ENCODE data around the gene RAB5A. TPM values are rescaled to one million over a fixed set of nuclear protein-coding genes. Genes with fewer than 3 reads are reported as not detected.
"Not testable (repeated sequence)": the region's sequence is repeated elsewhere in the genome, so short reads cannot be mapped to it uniquely, and the experiment has no call there.

RAB5A gene
- total RNA-seq (2014; rRNA removed; shearing (Covaris generic)), result 44.7 and 66.5 TPM in 2 replicates
- polyA plus RNA-seq (2015; cell fraction: cytosol; rRNA removed), result 49.9 and 73.8 TPM in 2 replicates
- polyA plus RNA-seq (2015; cell fraction: nucleus; rRNA removed), result 44.1 and 47.7 TPM in 2 replicates

DNA sequence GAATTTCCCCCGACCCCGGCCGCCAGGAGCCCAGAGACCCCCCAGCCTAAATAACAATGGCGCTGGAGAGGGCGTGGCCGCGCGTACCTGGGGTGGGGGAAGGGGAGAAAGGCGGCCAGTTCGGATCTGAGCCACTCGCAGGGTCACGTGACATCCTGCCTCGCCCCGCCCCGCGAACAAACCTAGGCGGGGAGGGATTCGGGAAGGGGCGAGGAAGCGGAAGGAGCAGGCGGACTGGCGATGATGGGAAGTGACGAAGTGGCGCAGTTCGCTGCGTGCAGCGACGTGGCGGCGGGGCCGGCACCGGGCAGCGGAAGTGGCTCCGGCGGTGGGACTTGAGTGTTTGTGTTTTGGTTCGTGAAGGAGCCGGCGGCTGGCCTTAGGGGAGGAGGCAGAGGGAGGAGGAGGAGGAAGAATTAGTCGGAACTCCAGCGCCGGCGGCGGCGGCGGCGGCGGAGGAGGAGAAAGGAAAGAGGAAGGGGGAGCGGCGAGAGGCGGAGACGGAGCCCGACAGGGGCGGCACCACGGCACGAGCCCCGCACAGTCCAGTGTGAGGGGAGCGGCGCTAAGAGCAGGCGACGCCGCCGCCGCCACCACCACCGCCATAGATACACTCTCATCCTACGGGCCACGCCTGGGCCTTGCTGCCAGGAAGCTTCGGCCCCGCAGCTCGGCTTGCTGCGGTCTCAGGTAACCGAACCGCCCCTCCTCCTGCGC is at the start of gene RAB5A:
Gene RAB5A, plus strand, starts transcription at position 266 of the 717 bp plus-strand sequence. CDS start 3,802 bp downstream, outside the sequence.
- peak; percentile 99 for DNase-seq (ENCODE audit: low read depth)

DNA sequence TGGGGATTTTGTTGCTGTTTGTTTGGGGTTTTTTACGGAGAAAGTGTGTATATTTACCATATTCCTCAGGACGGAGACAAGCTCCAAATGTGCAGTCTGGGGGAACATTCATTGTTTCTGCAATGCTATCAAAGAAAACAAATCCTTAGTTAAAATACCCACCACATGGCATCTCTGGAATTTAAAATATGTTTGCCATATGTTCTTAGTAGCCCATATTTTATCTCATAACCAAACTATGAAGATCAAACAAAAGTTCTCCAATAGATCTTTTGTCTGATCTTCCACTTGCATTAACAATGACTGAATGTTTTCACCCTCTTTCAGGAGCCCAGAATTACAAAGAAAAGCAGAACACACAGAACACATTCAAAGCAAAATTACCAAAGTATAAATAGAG is 48.2 kb upstream of the RAB5A start:
- peak; percentile 27 for DNase-seq (ENCODE audit: low read depth)

DNA sequence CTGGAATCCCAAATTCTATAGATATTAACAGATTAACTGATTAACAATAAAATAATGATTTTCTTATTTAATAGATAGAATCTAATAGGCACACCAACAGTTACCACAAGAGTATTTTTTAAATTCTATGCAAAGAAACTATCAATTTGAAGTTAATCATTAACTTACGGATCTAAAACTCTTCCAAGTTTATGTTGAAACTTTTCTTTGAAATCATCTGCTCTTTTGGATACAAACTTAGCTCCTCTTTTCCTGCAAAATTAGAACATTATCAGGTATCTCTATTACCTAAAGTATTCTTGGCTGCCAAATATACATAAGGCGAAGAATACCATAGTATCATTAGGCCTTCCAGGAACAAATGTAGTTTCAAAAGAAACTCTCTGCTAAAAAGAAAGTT is 47.6 kb upstream of the RAB5A start:
- DNase-seq (ENCODE audit: low read depth), result no peak

DNA sequence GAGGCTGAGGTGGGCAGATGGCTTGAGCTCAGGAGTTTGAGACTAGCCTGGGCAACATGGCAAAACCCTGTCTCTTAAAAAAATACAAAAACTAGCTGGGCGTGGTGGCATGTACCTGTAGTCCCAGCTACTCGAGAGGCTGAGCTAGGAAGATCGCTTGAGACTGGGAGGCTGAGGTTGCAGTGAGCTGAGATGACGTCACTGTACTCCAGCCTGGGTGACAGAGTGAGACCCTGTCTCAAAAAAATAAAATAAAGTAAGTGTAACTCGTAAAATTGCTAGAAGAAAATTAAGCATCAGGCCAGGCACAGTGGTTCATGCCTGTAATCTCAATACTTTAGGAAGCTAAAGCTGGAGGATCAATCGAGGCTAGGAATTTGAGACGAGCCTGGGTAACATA is 47.1 kb upstream of the RAB5A start:
- not testable (repeated sequence) for DNase-seq (ENCODE audit: low read depth)

DNA sequence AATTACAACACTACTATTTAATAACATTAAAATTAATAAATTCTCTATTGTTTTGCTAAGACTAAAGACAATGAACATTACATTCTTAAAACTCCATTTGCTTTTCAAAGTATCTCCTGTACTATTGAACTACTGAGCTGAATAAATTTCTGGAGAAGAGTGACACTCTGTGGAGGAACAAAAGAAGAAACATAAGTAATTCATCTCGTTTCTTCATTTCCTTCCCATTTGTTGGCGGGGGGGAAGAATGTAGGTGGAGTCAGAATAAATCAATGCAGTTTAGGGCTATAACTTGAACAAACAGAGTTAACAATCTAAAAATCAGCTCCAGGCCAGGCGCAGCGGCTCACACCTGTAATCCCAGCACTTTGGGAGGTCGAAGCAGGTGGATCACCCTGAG is 45.6 kb upstream of the RAB5A start:
- no peak for DNase-seq (ENCODE audit: low read depth)

DNA sequence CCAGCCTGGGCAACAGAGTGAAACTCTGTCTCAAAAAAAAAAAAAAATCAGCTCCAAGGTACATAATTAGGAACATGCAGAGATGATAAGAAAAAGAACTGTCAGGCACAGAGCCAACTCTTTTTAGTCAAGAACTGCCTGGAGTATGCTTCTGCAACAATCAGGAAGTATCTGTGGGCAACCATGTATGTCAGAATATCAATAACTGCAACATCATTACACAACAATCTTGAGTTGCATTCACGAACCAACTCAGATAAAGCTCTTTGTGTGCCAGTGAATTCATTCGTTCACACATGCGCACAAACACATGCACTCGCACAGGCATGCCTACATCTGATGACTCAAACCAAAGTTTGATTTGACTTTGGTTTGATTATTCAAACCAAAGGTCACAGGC is 45.0 kb upstream of the RAB5A start:
- DNase-seq (ENCODE audit: low read depth), result no peak

GRCh38 chr3:19903649-19904048 is 43.2 kb upstream of the RAB5A start:
- DNase-seq (ENCODE audit: low read depth), result no peak

DNA sequence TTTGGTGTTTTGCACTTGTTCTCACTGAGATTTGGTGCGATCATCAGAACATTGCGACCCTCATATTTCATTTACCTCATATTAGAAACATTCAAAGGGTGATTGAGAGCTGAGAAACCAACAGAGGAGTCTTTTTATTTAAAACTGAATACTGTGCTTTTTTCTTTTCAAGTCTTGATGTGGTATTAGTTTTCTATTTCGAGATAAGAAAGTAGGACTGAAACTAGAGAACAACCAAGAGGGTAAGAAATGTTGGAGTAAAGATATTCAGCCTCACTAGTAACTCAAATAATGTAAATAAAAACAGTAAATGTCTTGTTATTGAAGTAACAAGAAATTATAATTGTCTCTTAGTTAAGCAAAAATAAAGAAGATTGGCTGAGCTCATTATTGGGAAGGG is 39.4 kb upstream of the RAB5A start:
- DNase-seq (ENCODE audit: low read depth), result no peak

- DNase-seq (ENCODE audit: low read depth), result no peak
Measured at GRCh38 chr3:19911452-19911851, 35.4 kb upstream of the RAB5A start.

GRCh38 chr3:19917167-19917566 is 29.7 kb upstream of the RAB5A start:
- no peak for DNase-seq (ENCODE audit: low read depth)

- DNase-seq (ENCODE audit: low read depth), result no peak
Measured at GRCh38 chr3:19920401-19921080, 26.4 kb upstream of the RAB5A start.

DNA sequence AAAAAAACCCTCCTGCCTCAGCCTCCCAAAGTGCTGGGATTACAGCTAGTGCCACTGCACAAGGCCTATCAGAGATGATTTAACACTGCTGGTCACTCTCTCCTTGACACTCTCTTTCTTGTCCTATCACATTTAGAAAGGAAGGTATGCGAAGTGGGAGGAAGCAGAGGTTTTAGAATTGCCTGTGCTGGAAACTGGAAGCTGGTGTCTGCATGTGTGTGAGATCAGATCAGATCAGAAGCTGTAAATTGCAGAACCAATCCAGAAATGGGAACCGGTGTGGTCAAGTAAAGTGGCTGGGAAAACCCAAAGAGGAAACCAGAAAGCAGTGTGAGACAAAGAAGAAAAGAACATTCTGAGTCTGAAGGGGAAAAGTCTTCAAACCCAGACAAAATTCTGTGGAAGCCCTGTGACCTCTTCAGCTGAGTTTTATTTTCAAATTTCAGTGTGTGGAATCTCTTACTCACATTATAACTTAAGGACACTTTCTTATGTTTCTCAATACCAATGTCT is 15.7 kb upstream of the RAB5A start:
- no peak for DNase-seq (ENCODE audit: low read depth)

DNA sequence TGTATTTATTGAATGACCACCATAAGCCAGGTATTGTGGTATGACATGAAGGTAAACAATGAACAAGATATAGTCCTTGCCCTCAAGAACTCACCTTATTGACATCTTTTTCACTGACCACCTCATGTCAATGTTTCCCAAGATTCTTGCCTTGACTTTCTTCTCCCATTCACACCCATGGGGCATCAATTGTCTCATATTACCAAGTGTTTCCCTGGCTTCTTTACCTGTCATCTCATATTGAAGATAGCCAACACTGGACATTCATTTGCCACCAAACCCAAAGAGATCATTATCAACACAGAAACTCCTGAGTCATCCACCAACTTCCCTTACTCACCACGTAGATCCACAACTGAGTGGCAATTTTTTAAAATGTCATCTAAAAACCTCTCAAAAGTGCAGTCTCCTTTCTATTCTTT is 15.1 kb upstream of the RAB5A start:
- peak; percentile 53 for DNase-seq (ENCODE audit: low read depth)

GRCh38 chr3:19932422-19932821 is 14.5 kb upstream of the RAB5A start:
- no peak for DNase-seq (ENCODE audit: low read depth)

DNA sequence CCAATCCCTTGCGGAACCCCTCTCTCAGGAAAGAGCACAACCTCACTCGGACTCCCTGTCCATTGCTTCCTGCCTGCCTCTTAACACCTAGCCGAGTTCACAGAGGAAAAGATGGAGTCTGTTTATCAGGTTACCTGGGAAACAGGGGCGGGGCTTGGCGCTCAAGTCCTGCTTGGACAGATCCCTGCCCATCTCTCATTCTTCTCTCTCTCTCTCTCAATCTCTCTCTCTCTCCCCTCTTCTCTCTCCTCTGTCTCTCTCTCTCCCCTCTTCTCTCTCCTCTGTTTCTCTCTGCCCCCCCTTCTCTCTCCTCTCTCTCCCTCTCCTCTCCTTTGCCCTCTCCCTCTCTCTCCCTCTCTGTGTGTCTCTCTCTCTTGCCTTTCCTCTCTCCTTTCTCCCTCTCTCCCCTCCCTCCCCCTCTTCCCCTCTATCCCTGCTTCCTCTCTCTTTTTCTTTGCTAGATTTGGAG is 12.8 kb upstream of the RAB5A start, which contains the start of gene EFHB:
Gene EFHB, minus strand, starts transcription at position 120 of the 469 bp plus-strand sequence. CDS start 199 bp downstream, outside the sequence.
- DNase-seq (ENCODE audit: low read depth), result peak; percentile 17

DNA sequence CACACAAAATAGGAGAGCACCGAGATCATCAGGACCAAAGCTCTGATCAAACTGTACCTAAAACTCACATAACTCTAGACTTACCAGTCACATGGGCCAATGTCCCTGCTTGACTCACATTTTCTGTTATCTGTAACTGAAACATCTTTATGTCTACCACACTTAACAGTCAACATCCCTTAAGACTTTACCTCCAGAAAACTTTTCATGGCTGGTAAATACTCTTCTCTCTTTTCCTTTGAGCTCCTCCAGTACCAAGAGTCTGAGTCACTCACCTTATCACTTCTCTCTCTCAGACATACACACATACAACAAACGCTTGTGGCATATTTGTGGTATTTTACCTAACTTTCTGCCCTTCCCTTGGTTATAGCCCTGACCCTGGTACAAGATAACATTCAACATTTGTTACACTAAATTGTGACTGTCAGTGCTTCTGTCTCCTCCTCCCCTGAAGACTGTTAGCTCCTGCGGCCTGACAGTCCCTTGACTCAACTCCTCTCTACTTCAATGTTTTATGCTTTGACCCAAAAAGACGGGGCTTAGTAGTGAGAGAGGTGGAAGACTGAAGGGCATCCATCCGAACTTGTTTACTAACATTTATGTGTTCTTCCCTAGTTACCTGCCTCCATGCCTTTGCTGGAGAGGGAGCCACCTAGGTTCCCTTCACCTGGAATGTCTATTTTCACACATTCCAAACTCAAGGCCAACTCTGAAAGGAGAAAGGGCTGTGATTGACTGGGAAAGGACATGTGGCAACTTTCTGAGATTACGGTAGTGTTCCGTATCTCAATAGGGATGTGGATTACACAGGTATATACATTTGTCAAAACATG is 9.2 kb upstream of the RAB5A start:
- peak; percentile 64 for DNase-seq (ENCODE audit: low read depth)

DNA sequence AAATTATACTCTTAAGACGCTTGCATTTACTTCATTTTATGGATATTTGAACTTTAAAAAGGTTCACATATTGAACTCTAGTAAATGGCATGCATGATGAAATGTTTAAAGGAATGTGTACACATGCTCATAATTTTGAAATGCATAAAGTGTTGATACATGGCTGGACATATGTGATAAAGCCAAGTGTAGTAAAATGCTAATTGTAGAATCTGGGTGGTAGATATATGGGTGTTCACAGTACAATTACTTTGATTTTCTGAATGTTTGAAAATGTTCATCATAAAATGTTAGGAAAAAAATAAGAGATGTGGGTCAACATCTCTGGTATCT is 8.6 kb upstream of the RAB5A start:
- no peak for DNase-seq (ENCODE audit: low read depth)

DNA sequence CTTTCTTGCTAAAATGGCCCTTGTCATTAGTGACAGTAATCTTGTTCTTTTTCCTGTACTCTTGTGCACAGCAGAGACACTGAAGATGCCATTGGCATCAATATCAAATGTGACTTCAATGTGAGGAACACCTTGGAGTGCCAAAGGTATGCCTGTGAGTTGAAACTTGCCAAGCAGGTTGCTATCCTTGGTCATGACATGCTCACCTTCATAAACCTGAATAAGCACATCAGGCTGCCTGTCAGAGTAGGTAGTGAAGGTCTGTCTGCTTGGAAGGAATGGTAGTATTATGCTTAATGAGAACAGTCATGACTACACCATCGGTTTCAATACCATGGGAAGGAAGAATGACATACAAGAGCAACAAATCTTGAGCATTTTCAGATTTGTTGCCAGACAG is 6.3 kb upstream of the RAB5A start:
- no peak for DNase-seq (ENCODE audit: low read depth)

DNA sequence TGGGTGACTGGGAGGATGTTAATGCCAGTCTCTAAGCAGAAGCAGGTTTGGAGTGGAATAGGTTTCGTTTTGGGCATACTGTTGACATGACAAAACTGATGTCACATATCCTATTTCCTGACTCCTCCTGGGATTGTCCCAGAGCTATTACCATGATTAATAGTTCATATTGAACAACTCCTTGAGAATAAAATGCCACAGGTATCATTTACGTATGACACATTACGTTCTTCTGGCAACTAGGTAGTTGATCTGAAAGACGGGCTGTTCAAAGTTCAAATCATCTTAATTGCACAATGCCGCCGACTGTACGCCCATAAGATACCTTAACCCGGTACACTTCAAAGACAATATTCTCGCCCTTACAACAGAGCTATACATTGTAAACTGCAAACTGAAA is 1.4 kb upstream of the RAB5A start:
- DNase-seq (ENCODE audit: low read depth), result no peak

DNA sequence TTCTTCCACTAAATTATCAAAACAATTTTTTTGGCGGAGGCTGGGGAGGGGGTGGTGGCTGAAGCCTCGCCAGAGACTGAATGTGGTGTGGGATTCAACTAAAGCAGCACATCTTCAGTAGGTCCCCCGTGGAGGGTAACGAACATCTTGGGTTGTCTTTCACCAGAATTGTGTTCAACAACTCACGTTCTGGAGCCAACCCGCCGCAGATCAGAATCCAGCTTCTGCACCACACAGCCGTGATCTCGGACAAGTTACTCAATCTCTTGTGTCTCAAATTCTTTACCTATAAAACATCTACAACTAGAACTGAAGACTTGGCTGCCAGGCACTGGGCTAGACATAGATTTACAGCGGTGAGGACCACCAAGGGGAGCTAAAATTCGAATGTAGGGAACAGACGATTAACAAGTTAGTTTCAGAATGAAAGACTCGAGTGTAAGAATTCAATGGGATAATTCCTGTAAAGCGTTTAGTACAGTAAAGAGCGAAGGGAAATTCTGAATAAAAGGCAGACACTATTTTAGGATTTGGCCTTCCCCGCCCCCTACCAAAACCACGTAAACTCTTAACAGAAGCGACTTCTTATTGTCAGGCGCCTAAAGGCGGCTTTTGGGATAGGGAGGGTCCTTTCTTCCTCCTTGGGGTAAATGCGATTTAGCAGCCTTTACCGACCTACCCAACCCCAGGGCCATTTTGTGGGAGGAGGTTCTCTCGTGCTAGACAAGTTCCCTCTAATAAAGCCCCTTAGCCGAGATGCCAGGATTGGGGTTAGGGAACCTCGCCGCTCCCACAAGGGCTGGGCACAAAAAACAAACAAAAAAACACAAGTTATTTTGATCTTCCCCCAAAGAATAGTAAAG is 697 bp upstream of the RAB5A start:
- no peak for DNase-seq (ENCODE audit: low read depth)
